K562 (cell line): Measurements from ENCODE around the gene SLC19A1. TPM values are rescaled to one million over a fixed set of nuclear protein-coding genes. Genes with fewer than 3 reads are reported as not detected.

Source experiments
- ATAC-seq: fragments of 200-7000 bp; cut with Tn5 transposase; 3 replicates; pipeline ENCODE4 v1.9.1; 2020; ENCODE audit warnings: moderate library complexity
- BruUV-seq: library from RNA; stranded (reverse); fragments of 400-500 nt; replicated peaks from 2 replicates; lab custom pipeline; 2021; lab: Mats Ljungman, UMichigan
- CTCF ChIA-PET: fragments of 300-600 bp; formaldehyde crosslinking; extraction: SDS; loops from one replicate; lab custom pipeline; 2021; ENCODE audit warnings: low intra/inter-chr PET ratio; lab: Yijun Ruan, JAX
- POLR2A ChIA-PET: fragments of 300-600, 350-650 bp; sonication (Branson Sonifier 250); formaldehyde crosslinking; extraction: SDS; loops from one replicate; lab custom pipeline; 2021; ENCODE audit warnings: antibody characterized with exemption, inconsistent platforms; lab: Yijun Ruan, JAX
- DNase-seq, 4 experiments: peaks; one replicate each; pipeline versions ENCODE4 v3.0.0 to v3.0.0-alpha.2; 2011 to 2018; ENCODE audit warnings: low spot score in 3 of 4, mixed read lengths in 3 of 4; ENCODE audit errors: extremely low read depth in 1 of 4
- FAIRE-seq: peaks from 2 replicates; lab custom pipeline; 2011; peaks lifted over from hg19 to GRCh38; lab: Jason Lieb, UNC
- H2AFZ ChIP-seq: 2 replicates; pipeline ENCODE4 v1.6.0; 2011; ENCODE audit warnings: low read depth, low read length, control low read depth, inconsistent platforms
- H3K27ac ChIP-seq: fragments of 200-600 bp; 3 replicates; pipeline ENCODE4 v1.8.0; 2011; ENCODE audit warnings: low read depth, mild to moderate bottlenecking, control low read depth, inconsistent platforms, low read length, moderate library complexity, mixed read lengths; ENCODE audit errors: extremely low read depth
- H3K27me3 ChIP-seq, 2 experiments: fragments of 300-600 bp in 1 of 2; 2 replicates in 1 of 2; 3 replicates in 1 of 2; pipeline versions ENCODE4 v1.6.0 to v1.8.0; 2011; ENCODE audit warnings: inconsistent platforms in 2 of 2, low read length in 2 of 2, mild to moderate bottlenecking in 1 of 2, mixed read lengths in 1 of 2, moderate library complexity in 1 of 2; ENCODE audit not compliant: control insufficient read depth in 2 of 2, insufficient read depth in 2 of 2
- H3K36me3 ChIP-seq: fragments of 300-600 bp; 3 replicates; pipeline ENCODE4 v1.8.0; 2011; ENCODE audit warnings: mild to moderate bottlenecking, low read length, inconsistent platforms; ENCODE audit not compliant: control insufficient read depth, insufficient read depth
- H3K4me1 ChIP-seq, 2 experiments: fragments of 200-600 bp in 1 of 2; replicated peaks in 1 of 2; 2 replicates in 1 of 2; 3 replicates in 1 of 2; pipeline versions ENCODE4 v1.5.1 to v1.8.0; 2011; ENCODE audit warnings: inconsistent platforms in 2 of 2, low read length in 2 of 2, mild to moderate bottlenecking in 1 of 2, mixed read lengths in 1 of 2, moderate library complexity in 1 of 2; ENCODE audit not compliant: control insufficient read depth in 2 of 2, insufficient read depth in 2 of 2
- H3K4me2 ChIP-seq: 2 replicates; pipeline ENCODE4 v1.6.1; 2011; ENCODE audit warnings: low read length, control low read depth, inconsistent platforms, mixed read lengths; ENCODE audit not compliant: insufficient read depth
- H3K4me3 ChIP-seq: fragments of 200-600 bp; sonication (generic), shearing (Covaris generic); 2 replicates; pipeline ENCODE4 v1.5.1; 2016; ENCODE audit warnings: control low read depth, inconsistent platforms
- H3K79me2 ChIP-seq: fragments of 200-600 bp; 3 replicates; pipeline ENCODE4 v1.8.0; 2011; ENCODE audit warnings: low read length, inconsistent platforms; ENCODE audit not compliant: control insufficient read depth, insufficient read depth
- H3K9ac ChIP-seq, 2 experiments: 2 replicates each; pipeline versions ENCODE4 v1.6.0 to v1.6.1; 2011; ENCODE audit warnings: low read depth in 2 of 2, low read length in 2 of 2, control low read depth in 1 of 2, inconsistent platforms in 1 of 2, mild to moderate bottlenecking in 1 of 2, mixed read lengths in 1 of 2; ENCODE audit not compliant: insufficient read depth in 1 of 2
- H3K9me1 ChIP-seq: one replicate; pipeline ENCODE4 v1.6.0; 2011; ENCODE audit warnings: inconsistent platforms, mild to moderate bottlenecking, low read length, moderate library complexity; ENCODE audit not compliant: control insufficient read depth, insufficient read depth
- H3K9me3 ChIP-seq: replicated peaks from 2 replicates; pipeline ENCODE4 v1.5.1; 2011; ENCODE audit warnings: low read depth, low read length, inconsistent platforms; ENCODE audit not compliant: control insufficient read depth, insufficient read depth
- H4K20me1 ChIP-seq: replicated peaks from 2 replicates; pipeline ENCODE4 v1.6.1; 2011; ENCODE audit warnings: low read length, inconsistent platforms, mixed read lengths; ENCODE audit not compliant: control insufficient read depth, insufficient read depth
- CTCF ChIP-seq, 3 experiments: IDR thresholded peaks in 2 of 3; conservative IDR thresholded peaks in 1 of 3; 2 replicates each; pipeline ENCODE4 v1.5.1; 2011 to 2012; ENCODE audit warnings: low read length in 3 of 3, mild to moderate bottlenecking in 3 of 3, control low read depth in 2 of 3, improper control_type of control experiment in 1 of 3, inconsistent platforms in 1 of 3, low read depth in 1 of 3, mixed read lengths in 1 of 3, moderate library complexity in 1 of 3; ENCODE audit not compliant: insufficient read depth in 2 of 3
- ZFP30 ChIP-seq: fragments of 250-450 bp; sonication (Bioruptor Pico); IDR thresholded peaks from 2 replicates; pipeline ENCODE4 v1.8.0; 2022; ENCODE audit warnings: moderate library complexity, mild to moderate bottlenecking, inconsistent platforms, borderline replicate concordance
- WGBS: fragments of 100-300 bp; shearing (Covaris generic); methylation state at CpG from one replicate; pipeline ENCODE4 v1.1.6; 2016; ENCODE audit warnings: low coverage, mixed read lengths; ENCODE audit not compliant: insufficient coverage; ENCODE audit errors: missing lambda C conversion rate; 5-methylcytosine and 5-hydroxymethylcytosine counted together
- in situ Hi-C: fragments of 300-500 bp; cut with MboI; formaldehyde crosslinking; loops from 4 replicates; pipeline ENCODE4 v1.15.0; 2018; ENCODE audit warnings: inconsistent platforms, mixed read lengths
- intact Hi-C: fragments of 100-400 bp; cut with micrococcal nuclease; formaldehyde crosslinking; loops from 2 replicates; pipeline ENCODE4 v1.14.2; 2022
- polyA plus RNA-seq, 8 experiments: library from polyadenylated mRNA; depleted of rRNA in 4 of 8; stranded (reverse) in 5 of 8; unstranded in 3 of 8; fragments of >200 nt; fragmentation: Nextera tagmentation in 2 of 8; fragmentation: Illumina TruSeq in 1 of 8; extraction: Ambion mirVana in 2 of 8; extraction: Trizol in 1 of 8; gene quantifications; 2 replicates each; pipeline versions ENCODE4 v1.2.1 to v1.2.3, GENCODE V29; 2011 to 2014; ENCODE audit warnings: inconsistent platforms in 1 of 8, missing spikeins in 1 of 8
- total RNA-seq, 7 experiments: library from RNA; depleted of rRNA in 6 of 7; stranded (reverse); fragments of >200 nt in 6 of 7; fragmentation: Illumina TruSeq in 2 of 7; extraction: Trizol in 2 of 7; gene quantifications; 2 replicates each; pipeline versions ENCODE4 v1.2.1 to v1.2.3, GENCODE V29; 2011 to 2021; ENCODE audit warnings: low replicate concordance in 1 of 7
- TF ChIP-seq, protein P1 (sequence below): sonication (generic); formaldehyde crosslinking; IDR thresholded peaks from 2 replicates; pipeline ENCODE4 v1.8.0; 2023; ENCODE audit warnings: mild to moderate bottlenecking, missing genetic modification reagents
- TF ChIP-seq, protein P2 (sequence below): sonication (generic); formaldehyde crosslinking; IDR thresholded peaks from 2 replicates; pipeline ENCODE4 v1.8.0; 2022; ENCODE audit warnings: missing genetic modification reagents, mild to moderate bottlenecking, moderate library complexity, borderline replicate concordance

SLC19A1 gene
- total and polyA plus RNA-seq, 9 of the 15 experiments (the other 6 are each of a cell fraction or from before 2014, with no cell fraction given), result 0.65 to 88.7 (median 12.0) TPM

GRCh38 chr21:45549626-45550463, 7.6 kb upstream of the SLC19A1 start:
- ChIA-PET POLR2A (interaction anchor here (0.8 kb wide), 1 partner anchor 9 kb away, joined by 3 read pairs; no protein-coding TSS in a partner anchor), CTCF (no interaction called here)
- BruUV-seq, result no TSS peak
- peaks cover 13 to 44% of the 10 kb centered on the region in 2 experiments; a peak in 3 of 5 replicates for H3K4me1 ChIP-seq
- no peaks in the 10 kb centered on the region for H3K36me3 ChIP-seq
- H3K9me3 ChIP-seq, result no peaks in the 10 kb centered on the region
- no peak overlapping the region for H3K4me2 ChIP-seq
- 0 out of 4 replicates have a peak overlapping the region, but pooled peaks of 1 of the 2 experiments have one; percentile 7 for H3K9ac ChIP-seq
- DNase-seq, result no peak
- H3K27me3 ChIP-seq, result peaks cover 4 to 13% of the 10 kb centered on the region in 2 experiments; a peak in 4 of 5 replicates
- ATAC-seq, result no peak
- 41% methylated on average over 12 of the region's 15 CpGs for WGBS
- intact Hi-C loops, result no loop called here
- H3K79me2 ChIP-seq, result no peaks in the 10 kb centered on the region
- H3K27ac ChIP-seq, result no peak overlapping the region
- FAIRE-seq, result no peak
- H3K4me3 ChIP-seq, result no peak overlapping the region
- in situ Hi-C loops, result no loop called here
- H4K20me1 ChIP-seq, result no peaks in the 10 kb centered on the region
- H2AFZ ChIP-seq, result peak overlapping the region; percentile 56
- no peaks in the 10 kb centered on the region for H3K9me1 ChIP-seq
- TF ChIP-seq ZFP30 (CRISPR knock-in tag) (no peak), CTCF (IDR thresholded peaks at IDR 0.05 in 2 of 3, conservative IDR thresholded peaks at IDR 0.05 in 1 of 3; ENCODE audit: insufficient read depth in 2 of 3, low read depth in 1 of 3, low read length in 3 of 3) (0 out of 6 replicates have a peak, but pooled peaks of 1 of the 3 experiments have one; percentile 15)
- TF ChIP-seq, protein P1, sequence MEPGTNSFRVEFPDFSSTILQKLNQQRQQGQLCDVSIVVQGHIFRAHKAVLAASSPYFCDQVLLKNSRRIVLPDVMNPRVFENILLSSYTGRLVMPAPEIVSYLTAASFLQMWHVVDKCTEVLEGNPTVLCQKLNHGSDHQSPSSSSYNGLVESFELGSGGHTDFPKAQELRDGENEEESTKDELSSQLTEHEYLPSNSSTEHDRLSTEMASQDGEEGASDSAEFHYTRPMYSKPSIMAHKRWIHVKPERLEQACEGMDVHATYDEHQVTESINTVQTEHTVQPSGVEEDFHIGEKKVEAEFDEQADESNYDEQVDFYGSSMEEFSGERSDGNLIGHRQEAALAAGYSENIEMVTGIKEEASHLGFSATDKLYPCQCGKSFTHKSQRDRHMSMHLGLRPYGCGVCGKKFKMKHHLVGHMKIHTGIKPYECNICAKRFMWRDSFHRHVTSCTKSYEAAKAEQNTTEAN (CRISPR knock-in tag), result no peak
- TF ChIP-seq, protein P2, sequence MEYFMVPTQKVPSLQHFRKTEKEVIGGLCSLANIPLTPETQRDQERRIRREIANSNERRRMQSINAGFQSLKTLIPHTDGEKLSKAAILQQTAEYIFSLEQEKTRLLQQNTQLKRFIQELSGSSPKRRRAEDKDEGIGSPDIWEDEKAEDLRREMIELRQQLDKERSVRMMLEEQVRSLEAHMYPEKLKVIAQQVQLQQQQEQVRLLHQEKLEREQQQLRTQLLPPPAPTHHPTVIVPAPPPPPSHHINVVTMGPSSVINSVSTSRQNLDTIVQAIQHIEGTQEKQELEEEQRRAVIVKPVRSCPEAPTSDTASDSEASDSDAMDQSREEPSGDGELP (CRISPR knock-in tag), result peak; percentile 25; the same call in 1 of the 2 replicates
